LNCAP (cell line): Measurements from ENCODE around the gene PRSS48.

Source experiments
- TF ChIP-seq, protein P1 (sequence below): fragments of 450-650 bp; IDR thresholded peaks from 2 replicates; pipeline ENCODE4 v1.5.1; 2017; ENCODE audit warnings: mild to moderate bottlenecking

PRSS48 gene

DNA sequence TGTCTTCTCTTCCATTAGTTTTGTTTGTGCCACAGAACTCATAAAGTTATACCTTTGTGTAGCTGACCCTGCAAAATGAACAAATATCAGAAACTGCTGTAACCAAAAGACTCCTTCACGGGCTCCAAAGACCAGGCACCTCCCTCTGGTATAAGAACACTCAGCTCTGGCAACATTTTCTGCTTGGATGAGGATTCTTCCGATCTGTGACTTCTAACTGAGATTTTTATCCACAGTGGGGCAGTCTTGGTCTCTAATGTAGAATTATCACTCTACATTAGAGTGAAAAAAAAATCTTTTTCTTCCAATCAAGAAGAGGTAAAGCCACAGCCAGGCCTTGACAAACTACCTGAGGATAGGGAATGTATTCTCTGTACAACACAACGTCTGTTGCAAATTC is 38.5 kb upstream of the PRSS48 start:
- TF ChIP-seq, protein P1, sequence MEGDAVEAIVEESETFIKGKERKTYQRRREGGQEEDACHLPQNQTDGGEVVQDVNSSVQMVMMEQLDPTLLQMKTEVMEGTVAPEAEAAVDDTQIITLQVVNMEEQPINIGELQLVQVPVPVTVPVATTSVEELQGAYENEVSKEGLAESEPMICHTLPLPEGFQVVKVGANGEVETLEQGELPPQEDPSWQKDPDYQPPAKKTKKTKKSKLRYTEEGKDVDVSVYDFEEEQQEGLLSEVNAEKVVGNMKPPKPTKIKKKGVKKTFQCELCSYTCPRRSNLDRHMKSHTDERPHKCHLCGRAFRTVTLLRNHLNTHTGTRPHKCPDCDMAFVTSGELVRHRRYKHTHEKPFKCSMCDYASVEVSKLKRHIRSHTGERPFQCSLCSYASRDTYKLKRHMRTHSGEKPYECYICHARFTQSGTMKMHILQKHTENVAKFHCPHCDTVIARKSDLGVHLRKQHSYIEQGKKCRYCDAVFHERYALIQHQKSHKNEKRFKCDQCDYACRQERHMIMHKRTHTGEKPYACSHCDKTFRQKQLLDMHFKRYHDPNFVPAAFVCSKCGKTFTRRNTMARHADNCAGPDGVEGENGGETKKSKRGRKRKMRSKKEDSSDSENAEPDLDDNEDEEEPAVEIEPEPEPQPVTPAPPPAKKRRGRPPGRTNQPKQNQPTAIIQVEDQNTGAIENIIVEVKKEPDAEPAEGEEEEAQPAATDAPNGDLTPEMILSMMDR: peak; percentile 26

DNA sequence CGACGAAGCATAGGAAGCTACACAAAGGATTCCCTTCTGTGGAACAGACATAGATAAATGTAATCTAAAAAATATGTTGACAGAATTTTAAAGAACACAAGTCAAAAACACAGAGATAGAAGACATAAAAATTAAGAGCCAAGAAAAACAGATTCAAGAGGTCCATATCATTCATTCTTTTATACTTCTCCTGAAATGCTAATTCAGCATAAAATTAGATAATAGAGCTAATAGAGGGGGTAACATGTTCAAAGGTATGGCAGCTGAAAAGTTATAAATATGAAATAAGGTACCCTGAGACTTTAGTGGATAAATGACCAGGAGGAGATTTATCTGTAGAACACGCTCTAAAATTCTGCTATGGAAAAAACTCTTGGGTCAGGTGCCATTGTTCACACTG is 37.4 kb upstream of the PRSS48 start:
- TF ChIP-seq, protein P1: no peak

GRCh38 chr4:151242305-151242704 is 34.7 kb upstream of the PRSS48 start:
- TF ChIP-seq, protein P1: no peak

DNA sequence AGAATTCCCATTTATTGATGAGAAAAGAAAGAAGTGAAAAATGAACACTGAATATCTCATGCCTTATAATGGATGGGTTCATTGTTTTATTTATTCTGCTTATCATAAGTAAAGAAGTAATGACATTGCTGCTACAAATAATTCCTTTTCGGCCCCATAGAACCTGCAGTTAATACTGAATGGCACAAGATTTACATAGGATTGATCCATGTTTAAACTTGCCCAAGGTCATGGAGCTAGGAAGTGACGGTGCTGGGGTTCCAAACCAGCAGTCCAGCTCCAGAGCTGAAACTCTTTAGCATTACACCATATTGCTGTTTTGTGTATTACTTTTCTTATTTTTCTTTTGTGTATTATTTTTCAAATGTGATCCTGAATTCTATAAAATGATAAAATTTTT is 30.2 kb upstream of the PRSS48 start:
- TF ChIP-seq, protein P1: no peak

DNA sequence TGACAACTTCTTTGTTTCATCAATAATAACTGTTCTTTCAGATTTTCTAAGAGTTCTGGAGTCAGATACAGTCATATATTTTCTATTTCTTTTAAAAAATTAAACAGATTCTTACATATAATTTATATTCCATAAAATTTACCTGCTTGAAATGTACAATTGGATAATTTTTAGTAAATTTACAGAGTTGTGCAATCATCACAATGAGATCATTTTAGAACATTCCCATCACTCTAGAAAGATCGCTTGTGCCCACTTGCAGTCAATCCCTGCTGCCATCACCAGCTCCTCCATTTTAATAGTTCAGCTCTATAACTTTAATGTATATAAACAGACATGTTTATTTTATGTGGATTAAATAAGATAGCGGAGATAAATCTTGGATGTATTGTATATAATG is 29.6 kb upstream of the PRSS48 start:
- TF ChIP-seq, protein P1: no peak

GRCh38 chr4:151248519-151248918 is 28.4 kb upstream of the PRSS48 start:
- TF ChIP-seq, protein P1: no peak

DNA sequence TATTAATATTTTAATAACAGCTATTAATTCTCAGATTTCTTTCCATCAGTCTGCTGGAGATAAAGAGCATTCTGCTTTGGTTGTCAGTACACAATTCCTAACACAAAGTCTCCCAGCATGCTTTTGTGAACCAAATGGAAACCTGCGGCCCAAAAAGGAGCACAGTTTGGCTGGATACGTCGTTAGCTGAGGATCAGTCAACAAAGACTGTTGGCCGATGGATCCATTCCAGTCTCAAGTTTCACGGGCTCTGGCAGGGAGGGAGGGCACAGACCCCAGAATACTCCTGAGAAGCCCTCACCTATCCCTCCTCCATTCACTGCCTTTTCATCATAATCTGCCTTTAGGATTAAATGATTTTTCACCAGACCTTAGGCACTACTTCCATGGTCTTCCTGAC is 26.3 kb upstream of the PRSS48 start:
- TF ChIP-seq, protein P1: no peak

DNA sequence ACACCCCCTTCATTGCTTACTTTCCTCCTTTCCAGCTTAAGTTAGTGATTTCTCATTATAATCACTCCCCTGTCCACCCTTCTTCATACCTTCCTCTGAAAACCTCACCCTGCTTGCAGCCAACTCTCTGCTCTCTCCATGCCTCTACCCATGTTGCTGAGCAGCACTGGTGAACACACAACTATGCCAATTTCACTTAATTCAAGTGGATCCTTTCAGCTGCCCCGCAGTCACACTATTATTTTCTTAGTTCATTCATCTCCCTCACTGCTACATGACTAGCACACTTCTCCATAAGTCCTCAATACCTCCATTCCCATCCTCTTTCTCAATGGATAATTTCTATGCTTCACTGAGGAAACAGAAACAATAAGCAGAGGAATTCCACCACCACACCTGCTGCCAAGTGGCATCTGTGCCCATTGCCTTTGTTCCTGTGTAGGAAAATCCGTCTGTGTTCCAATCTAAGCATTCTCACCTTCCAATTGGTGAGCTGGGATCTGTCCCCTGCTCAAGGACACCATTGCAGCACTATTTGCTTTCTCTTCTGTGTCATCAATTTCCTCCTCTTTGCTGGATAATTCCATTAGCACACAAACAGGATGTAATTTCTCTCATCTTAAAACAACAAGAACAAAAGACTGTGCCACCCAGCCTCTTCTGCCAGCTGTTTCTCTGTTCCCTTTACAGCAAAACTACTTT is 25.2 kb upstream of the PRSS48 start:
- TF ChIP-seq, protein P1: no peak
